Transverse colon (tissue), 4 donors: ENCODE results near the gene MEGF11.

Experiments used
- EP300 ChIP-seq: sonication (generic); formaldehyde crosslinking; IDR thresholded peaks from one replicate; pipeline ENCODE4 v1.6.1; 2017; ENCODE audit warnings: antibody characterized with exemption, low read depth
- POLR2A ChIP-seq: fragments of 450-650 bp; IDR thresholded peaks from one replicate; pipeline ENCODE4 v1.6.1; 2016; ENCODE audit warnings: antibody characterized with exemption, mild to moderate bottlenecking, moderate library complexity
- POLR2AphosphoS5 ChIP-seq, 3 donors: sonication (generic); formaldehyde crosslinking; IDR thresholded peaks; one replicate each; pipeline ENCODE4 v1.6.1; 2016; ENCODE audit warnings: antibody characterized with exemption in 3 of 3
- TF ChIP-seq, protein P1 (sequence below), 5 experiments: fragments of 200-600 bp in 3 of 5; fragments of 450-650 bp in 2 of 5; sonication (generic) in 3 of 5; IDR thresholded peaks; 1 replicate in 2 of 5; 2 replicates in 3 of 5; pipeline ENCODE4 v1.5.1; 2016 to 2017; ENCODE audit warnings: antibody characterized with exemption in 5 of 5, inconsistent platforms in 3 of 5, mild to moderate bottlenecking in 2 of 5, moderate library complexity in 1 of 5

GRCh38 chr15:66254089-66254950 lies 770 bp upstream of the MEGF11 start:
- TF ChIP-seq, protein P1, sequence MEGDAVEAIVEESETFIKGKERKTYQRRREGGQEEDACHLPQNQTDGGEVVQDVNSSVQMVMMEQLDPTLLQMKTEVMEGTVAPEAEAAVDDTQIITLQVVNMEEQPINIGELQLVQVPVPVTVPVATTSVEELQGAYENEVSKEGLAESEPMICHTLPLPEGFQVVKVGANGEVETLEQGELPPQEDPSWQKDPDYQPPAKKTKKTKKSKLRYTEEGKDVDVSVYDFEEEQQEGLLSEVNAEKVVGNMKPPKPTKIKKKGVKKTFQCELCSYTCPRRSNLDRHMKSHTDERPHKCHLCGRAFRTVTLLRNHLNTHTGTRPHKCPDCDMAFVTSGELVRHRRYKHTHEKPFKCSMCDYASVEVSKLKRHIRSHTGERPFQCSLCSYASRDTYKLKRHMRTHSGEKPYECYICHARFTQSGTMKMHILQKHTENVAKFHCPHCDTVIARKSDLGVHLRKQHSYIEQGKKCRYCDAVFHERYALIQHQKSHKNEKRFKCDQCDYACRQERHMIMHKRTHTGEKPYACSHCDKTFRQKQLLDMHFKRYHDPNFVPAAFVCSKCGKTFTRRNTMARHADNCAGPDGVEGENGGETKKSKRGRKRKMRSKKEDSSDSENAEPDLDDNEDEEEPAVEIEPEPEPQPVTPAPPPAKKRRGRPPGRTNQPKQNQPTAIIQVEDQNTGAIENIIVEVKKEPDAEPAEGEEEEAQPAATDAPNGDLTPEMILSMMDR (IDR thresholded peaks at IDR 0.05), result no peak
- TF ChIP-seq EP300 (no peak), POLR2A (no peak), POLR2AphosphoS5 (IDR thresholded peaks at IDR 0.05) (no peak)
